ENCODE measurements around the gene KCNAB1.

- TF ChIP-seq EZH2 (IDR thresholded peaks at IDR 0.05; ENCODE audit: borderline replicate concordance, low read length) (no peak), CTCF (conservative IDR thresholded peaks at IDR 0.05 in 1 of 2, IDR thresholded peaks at IDR 0.05 in 1 of 2; ENCODE audit: extremely low read depth in 1 of 2, insufficient read depth in 1 of 2, low read depth in 1 of 2, low read length in 2 of 2) (no peak)
These were observed 255.8 kb downstream of the KCNAB1 start for GRCh38 chr3:156376199-156376598.
